ENCODE data around the gene ATP8B4. TPM values are rescaled to one million over a fixed set of nuclear protein-coding genes. Genes with fewer than 3 reads are reported as not detected.

ATP8B4 gene
- total RNA-seq, 2 donors from 2014 or later: 20.0 to 26.1 TPM

GRCh38 chr15:49908236-49908932 lies 210.6 kb downstream of the ATP8B4 start:
- no peak overlapping the region for H3K4me3 Mint-ChIP-seq
- no peak for ATAC-seq (replicated peaks)
- H3K4me1 Mint-ChIP-seq: no peaks in the 10 kb centered on the region
- peaks cover 7% of the 10 kb centered on the region for H3K27me3 Mint-ChIP-seq
- H3K9me3 Mint-ChIP-seq: no peaks in the 10 kb centered on the region
- no peak overlapping the region for H3K27ac Mint-ChIP-seq
- H3K36me3 Mint-ChIP-seq (ENCODE audit: low read depth): no peaks in the 10 kb centered on the region

GRCh38 chr15:49906966-49907365 lies 212.1 kb downstream of the ATP8B4 start:
- Mint-ChIP-seq H3K27ac (no peak overlapping the region), H3K27me3 (peaks cover 7% of the 10 kb centered on the region), H3K4me3 (no peak overlapping the region), H3K36me3 (ENCODE audit: low read depth) (no peaks in the 10 kb centered on the region), H3K4me1 (no peaks in the 10 kb centered on the region), H3K9me3 (no peaks in the 10 kb centered on the region)
- ATAC-seq (replicated peaks): no peak

- no peak overlapping the region for H3K4me3 Mint-ChIP-seq
- H3K27ac Mint-ChIP-seq: no peak overlapping the region
- no peaks in the 10 kb centered on the region for H3K4me1 Mint-ChIP-seq
- no peaks in the 10 kb centered on the region for H3K9me3 Mint-ChIP-seq
- H3K36me3 Mint-ChIP-seq (ENCODE audit: low read depth): no peaks in the 10 kb centered on the region
- peaks cover 7% of the 10 kb centered on the region for H3K27me3 Mint-ChIP-seq
- ATAC-seq (replicated peaks): no peak
These were observed 213.8 kb downstream of the ATP8B4 start for GRCh38 chr15:49905221-49905620.

DNA sequence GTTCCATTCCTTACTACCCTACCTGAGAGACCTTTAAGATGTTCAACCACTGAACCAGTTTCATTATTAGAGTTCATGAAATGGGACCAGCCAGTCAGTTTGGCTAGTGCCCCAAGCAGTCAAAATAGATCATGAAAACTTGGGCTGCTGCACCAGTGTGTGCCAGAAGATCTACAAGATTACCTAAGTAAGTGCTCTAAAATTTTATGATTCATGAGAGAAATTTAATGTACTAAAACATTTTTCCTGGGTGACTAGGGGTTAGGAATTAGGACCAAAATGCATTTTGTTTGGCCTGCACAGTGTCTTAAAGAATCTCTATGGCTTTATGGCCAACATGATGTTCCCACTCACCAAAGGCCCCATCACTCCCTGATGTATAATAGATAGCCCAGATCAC lies 214.7 kb downstream of the ATP8B4 start:
- Mint-ChIP-seq H3K9me3 (no peaks in the 10 kb centered on the region), H3K27me3 (peaks cover 7% of the 10 kb centered on the region), H3K27ac (no peak overlapping the region), H3K36me3 (ENCODE audit: low read depth) (no peaks in the 10 kb centered on the region), H3K4me1 (no peaks in the 10 kb centered on the region), H3K4me3 (no peak overlapping the region)
- ATAC-seq (replicated peaks): no peak

GRCh38 chr15:49902685-49903501 lies 216.1 kb downstream of the ATP8B4 start:
- Mint-ChIP-seq H3K27me3 (peaks cover 7% of the 10 kb centered on the region), H3K9me3 (no peaks in the 10 kb centered on the region), H3K27ac (no peak overlapping the region), H3K4me1 (no peaks in the 10 kb centered on the region), H3K4me3 (no peak overlapping the region), H3K36me3 (ENCODE audit: low read depth) (no peaks in the 10 kb centered on the region)
- ATAC-seq (replicated peaks): no peak

DNA sequence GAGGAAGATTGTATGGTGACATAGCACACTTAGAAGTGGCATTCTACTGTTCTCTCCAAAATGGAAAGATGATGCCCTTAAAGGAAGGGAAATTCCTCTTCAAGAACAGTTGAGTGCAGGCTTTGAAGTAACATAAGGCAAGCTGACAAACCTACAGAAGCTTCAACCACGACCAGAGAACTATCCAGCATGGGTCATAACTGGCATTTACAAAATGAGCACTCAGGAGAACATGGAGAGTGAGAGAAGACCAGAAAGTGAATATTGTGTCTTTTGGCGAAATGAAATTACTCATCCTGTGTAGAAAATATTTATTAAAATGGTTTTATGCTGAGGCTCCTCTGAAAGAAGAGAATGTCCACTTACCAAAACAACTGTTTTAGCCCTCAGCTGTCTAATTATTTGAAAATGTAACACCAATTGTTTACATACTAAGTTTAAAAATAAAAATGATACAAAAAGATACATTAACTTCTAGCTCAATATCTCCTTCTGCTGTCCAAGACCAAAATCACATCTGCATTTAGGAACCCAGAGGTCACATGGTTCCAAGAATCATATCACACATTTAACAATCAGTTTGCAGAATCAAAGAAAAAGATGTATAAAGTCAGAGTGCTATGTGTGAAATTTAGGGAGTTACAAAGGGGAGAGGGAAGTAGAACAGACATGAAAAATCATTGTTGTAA lies 216.9 kb downstream of the ATP8B4 start:
- Mint-ChIP-seq H3K36me3 (ENCODE audit: low read depth) (no peaks in the 10 kb centered on the region), H3K9me3 (no peaks in the 10 kb centered on the region), H3K27me3 (peaks cover 7% of the 10 kb centered on the region)

GRCh38 chr15:49901321-49901720 lies 217.7 kb downstream of the ATP8B4 start:
- H3K27ac Mint-ChIP-seq: no peak overlapping the region
- no peaks in the 10 kb centered on the region for H3K36me3 Mint-ChIP-seq (ENCODE audit: low read depth)
- H3K9me3 Mint-ChIP-seq: no peaks in the 10 kb centered on the region
- H3K4me1 Mint-ChIP-seq: no peaks in the 10 kb centered on the region
- H3K4me3 Mint-ChIP-seq: no peak overlapping the region
- peaks cover 1% of the 10 kb centered on the region for H3K27me3 Mint-ChIP-seq
- no peak for ATAC-seq (replicated peaks)

More for the DNA sequence above, 216.9 kb downstream of the ATP8B4 start:
- ATAC-seq (replicated peaks): no peak
- H3K27ac Mint-ChIP-seq: no peak overlapping the region
- no peak overlapping the region for H3K4me3 Mint-ChIP-seq
- H3K4me1 Mint-ChIP-seq: no peaks in the 10 kb centered on the region

- Mint-ChIP-seq H3K36me3 (ENCODE audit: low read depth) (no peaks in the 10 kb centered on the region), H3K4me1 (no peaks in the 10 kb centered on the region), H3K27me3 (no peaks in the 10 kb centered on the region), H3K9me3 (no peaks in the 10 kb centered on the region), H3K27ac (no peak overlapping the region), H3K4me3 (no peak overlapping the region)
- ATAC-seq (replicated peaks): no peak
These were observed 218.2 kb downstream of the ATP8B4 start for GRCh38 chr15:49900903-49901235.

GRCh38 chr15:49900006-49900902 lies 218.8 kb downstream of the ATP8B4 start:
- Mint-ChIP-seq H3K36me3 (ENCODE audit: low read depth) (no peaks in the 10 kb centered on the region), H3K4me1 (no peaks in the 10 kb centered on the region), H3K9me3 (no peaks in the 10 kb centered on the region), H3K27ac (no peak overlapping the region), H3K27me3 (no peaks in the 10 kb centered on the region), H3K4me3 (no peak overlapping the region)
- no peak for ATAC-seq (replicated peaks)

- H3K4me1 Mint-ChIP-seq: no peaks in the 10 kb centered on the region
- ATAC-seq (replicated peaks): no peak
- H3K36me3 Mint-ChIP-seq (ENCODE audit: low read depth): no peaks in the 10 kb centered on the region
- H3K27me3 Mint-ChIP-seq: no peaks in the 10 kb centered on the region
- no peak overlapping the region for H3K4me3 Mint-ChIP-seq
- no peaks in the 10 kb centered on the region for H3K9me3 Mint-ChIP-seq
- no peak overlapping the region for H3K27ac Mint-ChIP-seq
These were observed 220.3 kb downstream of the ATP8B4 start for GRCh38 chr15:49898575-49899283.

- ATAC-seq (replicated peaks): no peak
- Mint-ChIP-seq H3K4me1 (no peaks in the 10 kb centered on the region), H3K4me3 (no peak overlapping the region), H3K27me3 (no peaks in the 10 kb centered on the region), H3K9me3 (no peaks in the 10 kb centered on the region), H3K36me3 (ENCODE audit: low read depth) (no peaks in the 10 kb centered on the region), H3K27ac (no peak overlapping the region)
These were observed 220.9 kb downstream of the ATP8B4 start for GRCh38 chr15:49898097-49898496.

DNA sequence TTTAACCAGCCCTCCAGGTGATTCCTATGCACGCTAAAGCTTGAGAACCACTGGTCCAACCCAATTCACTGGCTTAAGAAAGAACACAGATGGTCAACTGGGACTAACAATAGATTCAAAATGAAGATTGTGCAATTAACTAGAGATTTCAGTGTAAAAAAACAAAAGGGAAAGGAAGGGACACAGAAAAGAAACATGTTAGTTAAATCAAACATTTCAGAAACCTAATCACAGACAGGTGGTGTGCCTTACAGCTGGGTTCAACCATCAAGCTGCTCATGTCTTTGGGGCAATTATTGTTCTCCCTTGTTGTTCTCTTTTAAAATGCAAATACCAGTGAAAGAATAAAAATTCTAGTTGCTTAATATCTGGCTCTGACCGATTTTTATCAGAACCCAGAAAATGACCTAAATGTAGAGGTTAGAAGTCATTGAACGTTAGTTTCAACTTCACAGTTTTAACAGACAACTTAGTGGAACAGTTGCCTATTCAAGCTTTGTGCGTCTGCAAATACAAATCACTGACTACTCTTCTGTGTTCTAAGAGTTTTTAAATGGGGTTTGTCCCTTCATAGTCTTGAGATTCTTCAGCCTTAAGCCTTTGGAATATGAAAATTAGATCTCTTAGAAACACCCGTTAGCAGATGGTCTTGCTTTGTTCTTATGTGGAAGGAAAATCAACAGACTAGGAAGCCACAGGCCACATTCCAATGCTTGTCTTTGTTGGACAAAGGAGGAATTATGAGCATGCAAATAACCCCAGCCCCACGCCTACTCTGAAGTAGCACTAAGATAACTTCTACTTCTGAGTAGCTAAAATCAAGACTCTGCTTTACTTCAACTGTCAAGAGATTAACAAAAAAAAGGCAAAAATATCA lies 223.4 kb downstream of the ATP8B4 start:
- ATAC-seq (replicated peaks): no peak
- no peaks in the 10 kb centered on the region for H3K9me3 Mint-ChIP-seq
- H3K27me3 Mint-ChIP-seq: no peaks in the 10 kb centered on the region
- no peak overlapping the region for H3K27ac Mint-ChIP-seq
- no peak overlapping the region for H3K4me3 Mint-ChIP-seq
- no peaks in the 10 kb centered on the region for H3K36me3 Mint-ChIP-seq (ENCODE audit: low read depth)
- no peaks in the 10 kb centered on the region for H3K4me1 Mint-ChIP-seq

DNA sequence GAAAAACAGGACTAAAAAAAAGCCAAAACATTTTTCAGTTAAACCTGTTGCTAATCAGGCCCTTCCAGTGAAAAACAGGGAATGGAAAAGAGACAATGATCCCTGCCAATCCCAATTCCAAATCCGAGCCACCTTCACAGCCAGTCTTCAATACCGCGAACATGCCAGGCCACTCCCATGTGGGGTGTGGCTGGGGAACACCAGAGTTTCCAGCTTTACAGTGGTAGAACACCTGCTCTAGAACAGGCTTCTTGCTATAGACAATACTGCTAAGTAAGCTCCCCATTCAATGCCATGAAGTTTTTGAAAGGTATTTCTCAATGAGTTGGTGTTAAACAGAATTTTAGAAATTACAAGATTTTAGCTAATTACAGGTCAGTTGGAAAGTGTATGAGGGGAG lies 228.3 kb downstream of the ATP8B4 start:
- H3K9me3 Mint-ChIP-seq: no peaks in the 10 kb centered on the region
- H3K36me3 Mint-ChIP-seq (ENCODE audit: low read depth): no peaks in the 10 kb centered on the region
- H3K27me3 Mint-ChIP-seq: no peaks in the 10 kb centered on the region
- H3K4me3 Mint-ChIP-seq: no peak overlapping the region
- H3K27ac Mint-ChIP-seq: no peak overlapping the region
- ATAC-seq (replicated peaks): no peak
- no peaks in the 10 kb centered on the region for H3K4me1 Mint-ChIP-seq
